ENCODE measurements around the gene ARHGAP26.
"Not testable (repeated sequence)": the region's sequence is repeated elsewhere in the genome, so short reads cannot be mapped to it uniquely, and the experiment has no call there.

Gene ARHGAP26

DNA sequence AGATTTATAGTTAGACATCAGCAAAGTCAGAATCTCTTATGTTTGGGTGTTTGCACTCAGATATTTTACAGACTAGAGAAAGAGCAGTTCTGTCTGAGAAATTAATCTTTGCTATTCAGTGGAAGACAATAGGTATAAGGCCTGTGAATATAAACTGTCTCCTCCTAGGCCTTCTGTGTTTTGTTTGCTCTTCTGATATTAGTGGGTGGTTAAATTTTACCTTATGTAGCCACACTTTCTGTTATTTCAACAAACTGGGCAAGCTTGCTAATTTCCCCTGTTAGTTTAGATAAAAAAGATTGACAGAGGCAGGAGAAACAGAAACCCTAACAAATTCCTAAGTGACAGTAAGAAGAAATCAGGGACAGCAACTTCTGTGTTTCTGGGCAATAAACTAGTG is 141.6 kb downstream of the ARHGAP26 start:
- no peak for DNase-seq

GRCh38 chr5:142913728-142914338 is 143.7 kb downstream of the ARHGAP26 start:
- no peak for DNase-seq

DNA sequence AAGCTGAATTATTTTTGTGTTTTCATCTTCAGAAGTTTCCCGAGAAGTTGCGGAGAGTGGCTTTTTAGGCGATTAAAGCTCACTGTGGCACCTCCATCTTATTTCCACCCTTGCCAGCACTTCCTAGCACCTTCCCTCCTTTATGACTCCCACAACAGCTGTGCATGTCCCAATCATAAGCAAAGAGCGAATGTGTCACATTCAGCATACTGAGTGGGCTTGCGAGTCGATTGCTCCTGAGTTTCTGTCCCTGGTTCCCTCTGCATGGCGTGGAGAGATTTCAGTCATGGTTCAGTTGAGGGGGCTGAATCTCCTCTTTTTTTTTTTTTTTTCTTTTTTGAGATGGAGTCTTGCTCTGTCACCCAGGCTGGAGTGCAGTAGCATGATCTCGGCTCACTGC is 144.9 kb downstream of the ARHGAP26 start:
- DNase-seq: no peak

- peak; percentile 34 for DNase-seq
These were observed 145.7 kb downstream of the ARHGAP26 start for GRCh38 chr5:142915813-142916424.

DNA sequence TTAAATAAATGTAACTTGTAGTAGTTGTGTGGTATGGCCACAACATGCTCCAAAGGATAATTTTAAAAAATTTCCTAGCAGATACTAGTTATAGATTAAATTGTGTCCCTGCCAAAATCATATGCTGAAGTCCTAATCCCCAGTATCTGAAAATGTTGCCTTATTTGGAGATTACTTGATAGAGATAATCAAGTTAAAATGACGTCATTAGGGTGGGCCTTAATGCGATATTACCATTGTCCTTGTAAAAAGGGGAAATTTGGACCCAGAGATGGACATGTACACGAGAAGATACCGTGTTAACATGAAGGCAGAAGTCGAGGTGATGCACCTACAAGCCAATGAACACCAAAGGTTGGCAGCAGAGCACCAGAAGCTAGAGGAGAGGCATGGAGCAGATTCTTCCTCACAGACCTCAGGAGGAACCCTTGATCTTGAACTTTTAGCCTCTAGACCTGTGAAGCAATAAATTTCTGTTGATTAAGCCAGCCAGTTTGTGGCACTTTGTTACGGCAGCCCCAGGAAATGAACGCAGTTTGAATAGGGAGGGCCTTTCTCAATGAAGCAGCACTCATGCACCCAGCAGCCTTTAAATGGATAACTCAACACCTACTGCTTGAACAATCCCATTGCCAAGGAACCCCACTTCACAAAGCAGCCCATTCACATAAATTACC is 148.9 kb downstream of the ARHGAP26 start:
- DNase-seq: no peak

- no peak for DNase-seq
These were observed 150.9 kb downstream of the ARHGAP26 start for GRCh38 chr5:142920849-142921612.

- DNase-seq: peak; percentile 72
These were observed 152.2 kb downstream of the ARHGAP26 start for GRCh38 chr5:142922223-142922952.

DNA sequence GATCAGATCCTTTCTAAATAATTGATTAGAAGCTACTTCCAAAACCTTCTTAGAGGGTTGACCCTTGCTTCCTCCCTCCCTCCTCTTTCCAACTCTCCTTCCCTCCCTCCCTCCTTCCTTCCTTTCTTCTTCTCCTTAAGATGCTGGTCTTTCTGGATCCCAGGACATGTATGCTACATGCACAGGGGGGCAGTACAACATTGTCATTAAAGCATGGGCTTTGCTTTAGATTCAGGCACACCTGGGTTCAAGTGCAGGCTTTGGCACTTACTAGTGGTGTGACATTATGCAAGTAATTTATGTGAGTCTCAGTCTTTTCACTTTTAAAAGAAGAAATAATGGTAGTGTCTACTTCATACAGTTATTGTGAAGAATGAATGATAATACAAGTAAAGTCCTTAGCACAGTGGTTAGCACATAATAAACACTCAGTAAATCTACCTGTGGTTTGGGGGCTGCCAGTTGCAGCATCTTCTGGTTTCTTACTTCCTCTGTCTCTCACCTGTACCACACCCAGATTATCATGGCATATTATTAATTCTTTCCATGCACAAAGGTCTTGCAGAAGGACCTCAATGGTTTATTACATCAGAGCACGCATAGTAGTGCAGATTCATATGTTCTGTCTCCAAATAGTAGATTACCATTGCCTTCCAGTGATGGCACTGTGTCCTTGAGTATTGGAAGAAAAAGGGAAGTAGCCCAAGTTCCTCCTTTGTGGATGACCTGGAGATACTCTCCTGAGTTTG is 154.1 kb downstream of the ARHGAP26 start:
- peak; percentile 8 for DNase-seq

- no peak for DNase-seq
These were observed 155.6 kb downstream of the ARHGAP26 start for GRCh38 chr5:142925795-142926194.

- DNase-seq: no peak
These were observed 156.4 kb downstream of the ARHGAP26 start for GRCh38 chr5:142926549-142926948.

DNA sequence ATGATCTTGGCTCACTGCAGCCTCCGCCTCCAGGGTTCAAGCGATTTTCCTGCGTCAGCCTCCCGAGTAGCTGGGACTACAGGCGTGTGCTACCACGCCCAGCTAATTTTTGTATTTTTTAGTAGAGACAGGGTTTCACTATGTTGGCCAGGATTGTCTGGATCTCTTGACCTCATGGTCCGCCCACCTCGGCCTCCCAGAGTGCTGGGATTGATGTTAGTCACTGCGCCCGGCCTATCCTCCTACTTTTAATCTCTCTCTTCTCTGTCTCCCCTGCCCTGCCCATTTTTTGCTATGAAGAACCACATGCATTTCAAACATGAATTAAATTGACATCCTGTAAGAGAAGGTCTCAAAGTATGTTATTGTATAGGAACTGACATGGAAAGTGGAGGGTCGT is 158.8 kb downstream of the ARHGAP26 start:
- DNase-seq: not testable (repeated sequence)

DNA sequence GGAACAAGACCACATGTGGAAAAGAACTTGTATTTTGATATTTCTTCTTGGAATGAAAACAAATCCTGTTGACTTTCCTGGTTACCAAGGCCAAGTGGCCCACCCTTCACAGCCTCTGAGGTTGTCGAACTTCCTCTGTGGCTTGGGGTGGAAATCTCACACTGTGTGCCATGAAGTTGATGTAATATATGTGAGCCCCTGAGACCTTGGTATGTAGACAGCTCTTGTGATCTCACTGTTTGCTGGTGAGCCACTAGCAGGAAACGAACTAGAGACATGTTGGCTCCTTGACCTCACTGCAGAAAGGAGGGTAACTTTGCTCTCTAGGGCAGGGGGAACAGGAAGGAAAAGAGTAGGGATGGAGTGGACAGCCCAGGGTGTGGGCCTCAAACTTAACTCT is 159.4 kb downstream of the ARHGAP26 start:
- no peak for DNase-seq

DNA sequence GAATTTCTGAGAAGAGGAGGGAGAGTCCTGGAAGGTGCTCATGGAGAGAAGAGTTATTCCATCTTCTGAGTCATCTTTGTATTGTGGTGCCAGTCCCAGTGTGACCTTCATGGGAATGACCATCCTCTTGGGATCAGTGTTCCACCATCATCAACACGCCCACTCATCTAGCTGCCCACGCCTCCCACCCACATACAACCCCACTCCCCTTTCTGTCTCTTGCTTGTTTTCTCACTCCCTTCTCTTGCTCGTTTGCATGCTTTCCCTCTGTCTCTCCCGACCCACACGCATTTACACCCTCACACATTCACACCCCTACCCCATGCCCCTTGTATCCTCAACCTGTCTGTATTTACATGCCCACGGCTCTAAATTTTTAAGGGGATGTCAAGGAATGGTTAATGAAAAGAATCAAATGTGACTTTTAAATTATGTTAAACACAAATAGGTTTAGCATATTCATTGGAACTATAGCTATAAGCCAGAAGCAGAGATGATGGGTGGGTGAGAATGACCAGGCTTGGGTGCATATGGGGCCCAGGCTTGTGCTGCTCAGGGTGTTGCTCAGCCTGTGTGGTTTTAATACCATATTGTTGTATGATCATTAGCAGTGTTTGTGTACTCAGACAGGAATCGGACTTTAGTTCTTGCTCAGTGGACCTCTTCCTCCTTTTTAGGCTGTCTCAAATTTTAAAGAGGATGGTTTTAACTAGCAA is 160.4 kb downstream of the ARHGAP26 start:
- no peak for DNase-seq

DNA sequence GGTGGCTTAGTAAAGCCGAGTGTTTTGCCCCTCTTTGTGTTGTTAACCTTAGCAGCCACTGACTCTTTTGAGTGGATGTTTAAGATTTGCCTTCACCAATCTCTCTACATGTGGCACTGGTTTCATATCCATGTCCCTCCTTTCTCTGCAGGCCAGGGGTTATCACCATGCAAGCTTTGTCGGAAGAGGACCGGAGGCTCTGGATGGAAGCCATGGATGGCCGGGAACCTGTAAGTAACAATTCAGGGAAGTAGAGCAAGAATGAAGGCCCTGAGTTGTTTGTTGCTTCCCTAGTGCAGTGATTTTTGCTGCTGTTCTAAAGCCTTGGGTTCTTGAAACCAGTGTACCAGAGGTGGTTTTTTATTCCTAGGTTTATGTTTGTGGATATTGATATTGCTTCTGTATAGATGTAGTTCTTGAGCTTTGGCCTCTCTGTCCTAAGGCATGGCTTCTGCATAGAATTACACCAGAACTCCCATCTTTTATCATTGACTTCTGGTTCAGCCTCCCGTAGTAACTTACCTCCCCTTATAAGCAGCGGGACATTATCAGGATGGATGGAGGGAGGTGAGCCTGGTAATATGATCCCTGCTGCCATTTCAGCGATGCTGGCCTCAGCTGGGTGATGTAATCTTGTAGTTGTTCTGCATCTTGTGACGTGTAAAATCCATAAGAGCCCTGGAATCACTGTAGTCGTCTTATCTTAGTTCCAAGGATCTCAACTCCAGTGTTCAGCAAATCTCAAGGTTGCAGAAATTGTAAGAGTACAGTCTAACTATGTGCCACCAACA is 161.9 kb downstream of the ARHGAP26 start:
- no peak for DNase-seq

GRCh38 chr5:142934051-142934762 is 164.0 kb downstream of the ARHGAP26 start:
- peak; percentile 11 for DNase-seq

GRCh38 chr5:142935014-142935413 is 164.8 kb downstream of the ARHGAP26 start:
- no peak for DNase-seq

DNA sequence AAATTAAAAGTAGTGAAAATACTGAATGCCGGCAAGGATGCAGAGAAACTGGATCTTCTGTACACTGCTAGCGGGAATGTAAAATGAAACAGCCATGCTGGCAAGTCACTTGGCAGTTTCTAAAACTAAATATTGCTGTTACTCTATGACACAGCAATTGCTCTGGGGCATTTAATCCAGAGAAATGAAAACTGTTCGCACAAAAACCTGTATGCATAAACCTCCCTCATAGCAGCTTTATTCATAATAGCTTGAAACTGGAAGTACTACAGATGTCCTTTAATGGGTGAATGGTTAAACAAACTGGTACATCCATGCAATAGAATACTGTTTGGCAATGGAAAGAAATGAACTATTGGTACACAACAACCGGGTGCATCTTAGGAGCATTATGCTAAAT is 167.2 kb downstream of the ARHGAP26 start:
- DNase-seq: no peak

DNA sequence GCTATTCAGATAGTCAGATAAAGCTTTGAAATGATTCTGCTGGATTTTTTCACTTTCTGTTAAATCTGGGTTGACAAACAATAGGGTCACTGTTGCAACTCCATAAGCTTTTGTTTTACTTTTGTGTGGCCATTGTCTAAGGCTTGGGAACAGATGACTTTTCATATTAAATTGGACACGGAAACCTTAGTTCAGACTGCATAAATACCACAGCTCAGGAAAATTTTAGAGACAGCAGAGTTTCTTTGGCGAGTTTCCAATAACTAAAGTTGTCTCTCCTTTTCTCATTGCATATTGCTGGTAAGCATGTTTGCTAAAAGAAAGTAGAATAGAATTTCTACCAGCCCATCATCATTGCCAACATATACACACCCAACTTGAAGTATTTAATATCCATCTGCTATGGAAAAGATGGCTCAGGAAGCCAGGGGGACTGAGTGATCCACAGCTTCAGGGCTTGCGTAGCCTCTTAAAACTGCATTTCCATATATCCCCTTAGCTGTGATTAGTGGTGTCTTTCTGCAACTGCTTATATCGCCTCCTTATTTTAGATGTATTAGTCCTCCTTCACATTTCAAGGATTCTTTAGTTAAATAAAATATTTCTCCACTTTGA is 168.2 kb downstream of the ARHGAP26 start:
- no peak for DNase-seq

DNA sequence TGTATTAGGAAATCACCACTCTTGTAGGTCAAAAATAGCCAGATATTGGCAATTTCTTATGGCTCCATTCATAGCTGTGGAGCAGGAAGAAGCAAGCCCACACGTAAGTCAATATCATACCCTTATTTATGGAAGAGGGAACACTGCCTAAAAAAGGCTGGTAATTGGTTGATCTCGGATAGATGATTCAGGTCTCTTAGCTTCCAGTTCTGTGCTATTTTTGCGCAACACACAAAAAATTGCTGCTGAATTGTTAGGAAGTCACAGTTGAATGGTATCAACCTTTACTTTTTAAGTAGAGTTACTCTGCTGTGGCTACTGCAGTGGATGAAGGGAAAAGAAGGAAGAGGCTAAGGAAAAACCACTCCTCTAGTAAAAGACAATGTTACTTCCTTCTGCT is 168.8 kb downstream of the ARHGAP26 start:
- DNase-seq: no peak

DNA sequence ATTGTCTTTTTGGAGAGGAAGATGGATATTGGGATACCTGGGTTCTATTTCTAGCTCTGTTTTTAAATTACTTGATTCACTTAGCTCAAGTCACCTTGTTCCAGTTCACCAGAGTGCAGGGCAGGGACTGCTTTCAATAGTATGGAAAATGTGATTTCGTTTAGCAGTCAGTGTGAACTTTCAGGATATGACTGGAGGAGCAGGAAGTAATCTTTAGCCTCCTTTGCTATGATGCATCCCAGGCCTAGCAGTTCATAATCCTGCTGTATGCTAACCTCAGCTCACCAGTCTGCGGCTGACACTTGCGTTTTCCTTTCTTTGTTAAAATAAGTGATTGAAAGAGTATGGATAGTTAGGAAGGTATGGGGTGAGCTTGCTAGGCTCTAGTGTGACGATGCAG is 169.7 kb downstream of the ARHGAP26 start:
- no peak for DNase-seq
